Measurements from ENCODE around the gene SEPTIN3.

DNA sequence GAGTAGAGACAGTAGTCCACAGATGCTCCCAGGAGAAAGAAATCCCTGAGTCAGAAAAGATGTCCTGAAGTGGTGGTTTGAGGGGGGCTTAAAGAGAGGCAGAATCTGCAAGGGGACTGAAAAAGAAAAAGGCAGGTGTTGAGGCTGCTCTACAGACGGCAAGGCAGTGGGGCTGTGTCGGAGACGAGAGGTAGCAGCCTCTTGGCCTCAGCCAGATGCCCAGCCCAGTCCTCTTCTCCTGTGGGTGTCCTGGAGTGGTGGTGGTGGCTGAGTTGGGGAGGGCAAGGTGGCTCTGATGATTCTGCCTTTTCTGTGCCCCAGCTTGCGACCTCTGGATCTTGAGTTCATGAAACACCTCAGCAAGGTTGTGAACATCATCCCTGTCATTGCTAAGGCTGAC, 20.0 kb downstream of the SEPTIN3 start:
- TF ChIP-seq, protein P1, sequence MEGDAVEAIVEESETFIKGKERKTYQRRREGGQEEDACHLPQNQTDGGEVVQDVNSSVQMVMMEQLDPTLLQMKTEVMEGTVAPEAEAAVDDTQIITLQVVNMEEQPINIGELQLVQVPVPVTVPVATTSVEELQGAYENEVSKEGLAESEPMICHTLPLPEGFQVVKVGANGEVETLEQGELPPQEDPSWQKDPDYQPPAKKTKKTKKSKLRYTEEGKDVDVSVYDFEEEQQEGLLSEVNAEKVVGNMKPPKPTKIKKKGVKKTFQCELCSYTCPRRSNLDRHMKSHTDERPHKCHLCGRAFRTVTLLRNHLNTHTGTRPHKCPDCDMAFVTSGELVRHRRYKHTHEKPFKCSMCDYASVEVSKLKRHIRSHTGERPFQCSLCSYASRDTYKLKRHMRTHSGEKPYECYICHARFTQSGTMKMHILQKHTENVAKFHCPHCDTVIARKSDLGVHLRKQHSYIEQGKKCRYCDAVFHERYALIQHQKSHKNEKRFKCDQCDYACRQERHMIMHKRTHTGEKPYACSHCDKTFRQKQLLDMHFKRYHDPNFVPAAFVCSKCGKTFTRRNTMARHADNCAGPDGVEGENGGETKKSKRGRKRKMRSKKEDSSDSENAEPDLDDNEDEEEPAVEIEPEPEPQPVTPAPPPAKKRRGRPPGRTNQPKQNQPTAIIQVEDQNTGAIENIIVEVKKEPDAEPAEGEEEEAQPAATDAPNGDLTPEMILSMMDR (IDR thresholded peaks at IDR 0.05) = no peak
- TF ChIP-seq EP300 (IDR thresholded peaks at IDR 0.05) = no peak

All from upper lobe of left lung (tissue), 4 donors.